ENCODE data around the gene MTF2.

DNA sequence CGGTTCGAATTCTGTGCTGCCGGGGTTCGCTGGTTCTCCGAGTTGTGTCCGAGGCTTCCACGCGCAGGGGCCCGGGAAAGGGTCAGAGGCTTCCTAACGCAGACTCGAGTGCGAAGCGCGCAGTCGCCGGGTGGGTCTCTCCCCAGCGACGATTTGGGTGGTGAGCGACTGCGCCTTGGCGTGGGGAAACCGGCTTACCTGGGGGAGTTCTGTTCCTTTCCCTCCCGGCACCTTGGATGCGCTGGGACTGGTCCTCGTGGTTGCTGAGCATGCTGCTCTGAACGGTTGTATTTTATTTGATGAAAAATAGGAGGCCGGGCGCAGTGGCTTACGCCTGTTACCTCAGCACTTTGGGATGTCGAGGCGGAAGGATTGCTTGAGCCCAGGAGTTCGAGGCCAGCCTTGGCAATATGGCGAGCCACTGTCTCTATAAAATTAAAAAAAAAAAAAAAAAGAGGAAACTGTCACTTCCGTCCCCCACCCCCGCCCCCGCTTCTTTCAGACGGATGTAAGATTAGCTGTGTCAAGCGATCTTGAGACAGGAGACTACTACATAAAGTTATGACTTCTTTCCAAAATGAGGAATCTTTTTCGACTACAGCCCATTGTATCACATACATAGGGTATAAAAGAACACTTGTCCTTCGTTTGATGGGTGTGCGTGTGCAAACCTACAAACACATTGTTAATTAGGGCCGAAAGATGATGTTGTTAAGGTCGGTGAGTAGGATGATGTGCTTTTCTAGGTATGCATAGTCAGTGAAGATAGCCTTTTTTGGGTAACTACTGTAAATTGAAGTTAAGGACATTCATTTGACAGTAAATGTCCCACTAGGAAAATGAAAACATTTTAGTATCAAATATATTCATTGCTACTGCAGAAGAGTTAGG, 101.9 kb downstream of the MTF2 start, which contains the start of gene CCDC18:
- no peak for TF ChIP-seq CTCF (IDR thresholded peaks at IDR 0.05)
- TF ChIP-seq POLR2AphosphoS5 (IDR thresholded peaks at IDR 0.05), result no peak
- TF ChIP-seq POLR2A (IDR thresholded peaks at IDR 0.05), result no peak

Data from gastroesophageal sphincter (tissue), 3 donors.